Activated gamma-delta T cell treated with Interleukin-2 at 50 U/mL for 16 hours (primary cell): ENCODE results near the gene OR51B2.
"Not testable (repeated sequence)": the region's sequence is repeated elsewhere in the genome, so short reads cannot be mapped to it uniquely, and the experiment has no call there.

Experiments used
- DNase-seq: peaks from one replicate; pipeline ENCODE4 v3.0.0-alpha.2; 2020

OR51B2 gene

GRCh38 chr11:5310423-5310822 is 13.7 kb downstream of the OR51B2 start:
- DNase-seq, result no peak

DNA sequence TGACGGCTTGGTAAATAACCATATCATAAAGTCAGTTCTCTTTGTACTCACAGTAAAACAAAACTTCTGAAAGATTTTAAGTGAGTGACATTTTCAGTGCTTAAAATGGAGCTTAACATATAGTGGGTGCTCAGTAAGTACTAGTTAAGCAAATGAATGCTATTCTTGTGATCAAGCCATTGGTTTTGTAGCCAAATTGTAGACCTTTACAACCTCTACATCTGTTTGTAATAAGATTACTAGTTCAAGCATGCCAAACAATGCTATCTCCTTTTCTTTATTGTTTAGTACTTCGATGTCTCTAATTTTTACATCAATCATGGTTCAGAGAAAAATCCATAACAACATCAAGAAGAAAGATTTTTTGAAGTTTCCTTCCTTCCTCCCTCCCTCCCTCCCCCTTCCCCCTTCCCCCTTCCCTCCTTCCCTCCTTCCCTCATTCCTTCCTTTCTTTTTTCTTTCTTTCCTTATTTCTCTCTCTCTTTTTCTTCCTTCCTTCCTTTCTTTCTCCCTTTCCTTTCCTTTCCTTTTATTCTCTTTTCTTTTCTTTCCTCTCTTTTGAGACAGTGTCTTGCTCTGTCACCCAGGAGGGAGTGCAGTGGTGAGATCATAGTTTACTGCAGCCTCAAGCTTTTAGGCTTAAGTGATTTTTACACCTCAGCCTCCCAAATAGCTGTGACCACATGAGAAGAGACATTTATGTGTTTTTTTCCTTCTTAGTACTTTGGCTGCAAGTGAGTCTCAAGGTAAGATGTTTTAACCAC is 16.7 kb downstream of the OR51B2 start:
- no peak for DNase-seq

DNA sequence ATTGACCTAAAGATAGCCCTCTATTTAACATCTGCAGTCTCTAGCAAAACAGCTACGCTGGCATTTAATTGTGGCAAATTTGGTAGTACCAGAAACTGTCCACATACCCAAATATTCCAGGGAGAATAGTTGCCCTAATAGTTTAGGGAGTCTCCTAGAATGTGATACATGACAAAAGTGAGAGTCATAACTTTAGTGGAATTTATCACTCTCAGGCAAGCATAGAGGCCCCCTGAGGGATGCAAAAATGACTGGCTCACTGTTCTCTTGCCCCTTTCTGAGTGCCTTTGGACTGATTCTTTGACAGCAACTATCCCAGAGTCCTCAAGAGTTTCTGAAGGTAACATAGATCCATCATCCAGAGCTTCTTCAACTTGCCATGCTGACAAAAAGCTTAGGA is 20.1 kb downstream of the OR51B2 start:
- DNase-seq, result no peak

DNA sequence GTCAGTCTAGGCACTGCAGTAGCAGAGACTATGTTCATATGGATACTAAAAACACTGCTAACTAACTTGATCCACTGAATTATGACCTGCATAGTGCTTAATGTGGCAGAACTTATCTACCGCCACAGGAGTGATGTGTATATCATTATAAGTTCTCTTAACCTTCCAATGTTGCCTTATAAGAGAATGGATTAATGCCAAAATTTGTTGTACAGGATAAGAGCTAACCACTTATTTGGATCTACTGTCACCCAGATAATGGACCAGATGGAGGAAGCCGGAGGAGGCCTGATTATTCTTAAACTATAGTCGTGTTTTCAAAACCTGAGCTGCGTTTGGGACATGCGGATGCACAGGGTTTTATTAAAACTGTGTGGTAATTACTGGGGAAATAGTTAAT is 20.5 kb downstream of the OR51B2 start:
- DNase-seq, result no peak

- DNase-seq, result no peak
Observed at GRCh38 chr11:5301846-5302245, 22.3 kb downstream of the OR51B2 start, which contains the start of gene OR51B4. Gene OR51B4, minus strand, starts transcription at chr11:5301946. Its CDS starts 0 bp downstream, at chr11:5301946.

DNA sequence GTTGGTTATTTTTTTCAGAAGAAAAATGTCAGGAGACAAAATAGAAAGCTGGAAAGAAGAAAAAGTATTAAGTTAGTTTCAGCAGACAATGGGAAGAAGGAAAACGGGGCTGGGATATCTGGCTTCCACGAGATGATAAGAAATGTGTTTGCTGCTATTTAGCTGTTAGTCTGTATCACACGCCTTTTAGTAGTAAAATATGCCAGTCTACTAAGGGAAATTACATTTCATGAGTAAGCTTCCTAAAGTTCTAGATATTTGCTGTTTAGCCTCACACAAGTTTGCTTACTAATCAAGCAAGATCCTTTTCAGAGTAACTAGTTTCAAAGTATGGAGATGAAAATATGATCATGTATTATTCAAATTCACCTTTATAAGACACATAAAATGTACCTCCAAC is 23.8 kb downstream of the OR51B2 start:
- no peak for DNase-seq

GRCh38 chr11:5298451-5298850 is 25.6 kb downstream of the OR51B2 start:
- DNase-seq, result no peak

DNA sequence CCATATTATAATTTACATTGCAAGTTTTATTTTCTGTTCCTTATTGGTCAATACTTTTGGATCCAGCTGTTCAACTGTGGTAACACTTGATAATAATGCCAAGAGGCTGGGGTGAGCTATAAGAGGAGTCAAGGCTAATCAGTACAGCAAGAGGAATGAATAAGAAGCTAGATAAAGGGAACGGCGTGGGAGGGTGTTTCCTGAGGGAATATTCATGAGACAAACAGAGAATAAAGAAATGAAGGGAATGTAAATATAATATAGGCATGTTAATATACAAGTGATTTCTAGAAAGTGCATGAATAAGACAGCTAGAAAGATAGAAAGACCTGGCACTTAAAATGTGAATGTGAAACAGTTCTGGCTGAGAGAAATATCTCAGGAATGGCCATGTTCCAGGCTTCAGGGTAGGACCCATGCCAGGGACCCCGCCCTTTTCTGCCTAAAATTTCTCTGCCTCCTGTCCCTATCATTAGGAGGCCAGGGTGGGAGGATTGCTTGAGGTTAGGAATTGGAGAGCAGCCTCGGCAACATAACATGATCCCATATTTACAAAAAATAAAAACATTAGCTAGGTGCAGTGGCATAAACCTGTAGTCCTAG is 26.3 kb downstream of the OR51B2 start:
- DNase-seq, result no peak

- not testable (repeated sequence) for DNase-seq
Observed at GRCh38 chr11:5294342-5294995, 29.6 kb downstream of the OR51B2 start.

GRCh38 chr11:5293028-5293427 is 31.1 kb downstream of the OR51B2 start:
- no peak for DNase-seq

- DNase-seq, result no peak
Observed at GRCh38 chr11:5291207-5291838, 32.8 kb downstream of the OR51B2 start.

DNA sequence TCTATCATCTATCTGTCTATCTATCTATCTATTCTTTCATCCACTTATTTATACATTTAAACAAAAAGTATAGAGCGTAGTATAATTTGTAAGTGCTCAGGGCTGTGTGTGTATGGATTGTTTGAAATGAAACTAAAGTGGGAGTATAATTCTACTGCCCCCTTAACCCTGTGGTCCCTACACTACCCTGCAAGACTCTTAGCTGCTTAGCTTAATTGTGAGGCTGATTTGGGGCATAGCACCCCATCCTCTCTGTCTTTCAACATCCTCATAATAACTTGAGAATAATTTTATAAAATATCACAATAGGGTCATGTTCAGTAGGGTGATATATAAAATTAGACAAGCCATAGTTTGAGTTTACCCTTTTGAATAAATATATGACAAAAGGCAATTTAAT is 34.0 kb downstream of the OR51B2 start:
- DNase-seq, result no peak

GRCh38 chr11:5289696-5290095 is 34.4 kb downstream of the OR51B2 start:
- no peak for DNase-seq

DNA sequence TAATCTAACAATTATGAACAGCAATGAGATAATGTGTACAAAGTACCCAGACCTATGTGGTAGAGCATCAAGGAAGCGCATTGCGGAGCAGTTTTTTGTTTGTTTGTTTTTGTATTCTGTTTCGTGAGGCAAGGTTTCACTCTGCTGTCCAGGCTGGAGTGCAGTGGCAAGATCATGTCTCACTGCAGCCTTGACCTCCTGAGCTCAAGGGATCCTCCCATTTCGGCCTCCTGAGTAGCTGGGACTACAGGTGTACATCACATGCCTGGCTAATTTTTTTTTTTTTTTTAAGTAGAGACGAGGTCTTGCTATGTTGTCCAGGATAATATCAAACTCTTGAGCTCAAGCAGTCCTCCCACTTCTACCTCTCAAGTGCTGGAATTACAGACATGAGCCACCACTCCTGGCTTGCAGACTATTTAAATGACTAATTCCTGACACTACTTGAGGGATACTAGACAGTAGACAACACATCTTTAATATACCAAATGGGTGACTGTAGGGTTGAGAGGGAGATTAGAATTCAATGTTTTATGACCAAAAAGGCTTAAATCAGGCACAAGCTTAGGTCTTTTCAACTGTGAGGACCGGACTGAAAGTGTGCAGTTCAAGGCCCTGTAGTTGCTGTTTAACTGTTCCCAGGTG is 35.1 kb downstream of the OR51B2 start:
- no peak for DNase-seq

DNA sequence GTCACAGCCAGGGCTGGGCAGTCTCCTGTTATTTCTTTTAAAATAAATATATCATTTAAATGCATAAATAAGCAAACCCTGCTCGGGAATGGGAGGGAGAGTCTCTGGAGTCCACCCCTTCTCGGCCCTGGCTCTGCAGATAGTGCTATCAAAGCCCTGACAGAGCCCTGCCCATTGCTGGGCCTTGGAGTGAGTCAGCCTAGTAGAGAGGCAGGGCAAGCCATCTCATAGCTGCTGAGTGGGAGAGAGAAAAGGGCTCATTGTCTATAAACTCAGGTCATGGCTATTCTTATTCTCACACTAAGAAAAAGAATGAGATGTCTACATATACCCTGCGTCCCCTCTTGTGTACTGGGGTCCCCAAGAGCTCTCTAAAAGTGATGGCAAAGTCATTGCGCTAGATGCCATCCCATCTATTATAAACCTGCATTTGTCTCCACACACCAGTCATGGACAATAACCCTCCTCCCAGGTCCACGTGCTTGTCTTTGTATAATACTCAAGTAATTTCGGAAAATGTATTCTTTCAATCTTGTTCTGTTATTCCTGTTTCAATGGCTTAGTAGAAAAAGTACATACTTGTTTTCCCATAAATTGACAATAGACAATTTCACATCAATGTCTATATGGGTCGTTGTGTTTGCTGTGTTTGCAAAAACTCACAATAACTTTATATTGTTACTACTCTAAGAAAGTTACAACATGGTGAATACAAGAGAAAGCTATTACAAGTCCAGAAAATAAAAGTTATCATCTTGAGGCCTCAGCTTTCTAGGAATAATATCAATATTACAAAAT is 35.8 kb downstream of the OR51B2 start:
- DNase-seq, result no peak

DNA sequence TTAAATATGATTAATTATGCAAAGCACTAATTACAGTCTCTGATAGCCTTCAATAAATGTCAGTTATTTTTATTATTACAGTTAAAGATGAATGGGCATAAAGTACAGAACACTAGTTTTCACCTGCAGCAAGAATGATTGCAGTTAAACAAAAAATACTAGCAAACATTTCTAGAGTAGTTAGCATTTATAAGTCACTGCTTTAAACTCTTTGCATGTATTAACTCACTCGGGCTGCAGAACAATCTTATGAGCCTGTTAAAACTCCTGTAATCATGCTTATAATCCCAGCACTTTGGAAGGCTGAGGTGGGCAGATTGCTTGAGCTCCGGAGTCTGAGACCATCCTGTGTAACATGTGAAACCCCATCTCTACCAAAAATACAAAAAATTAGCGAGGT is 37.2 kb downstream of the OR51B2 start:
- DNase-seq, result no peak

DNA sequence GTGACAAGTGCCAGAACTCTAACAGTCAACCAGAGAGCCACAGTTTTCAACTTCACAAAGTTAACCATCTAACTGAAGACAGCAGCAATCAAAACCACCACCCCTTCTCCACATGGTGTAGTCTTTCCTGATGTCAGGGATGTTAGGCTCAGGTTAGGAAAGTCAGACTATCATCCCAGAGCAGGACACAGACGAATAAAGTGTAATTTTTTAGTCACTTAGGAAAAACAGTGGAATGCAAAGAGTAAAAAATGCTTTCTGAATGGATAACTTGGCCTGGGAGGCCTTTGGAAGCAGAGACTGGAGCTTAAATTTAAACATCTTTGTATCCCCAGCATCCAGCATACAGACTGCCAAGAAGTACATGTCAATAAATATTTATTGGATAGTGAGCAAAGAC is 37.7 kb downstream of the OR51B2 start:
- no peak for DNase-seq

- DNase-seq, result no peak
Observed at GRCh38 chr11:5285703-5286340, 38.3 kb downstream of the OR51B2 start.

DNA sequence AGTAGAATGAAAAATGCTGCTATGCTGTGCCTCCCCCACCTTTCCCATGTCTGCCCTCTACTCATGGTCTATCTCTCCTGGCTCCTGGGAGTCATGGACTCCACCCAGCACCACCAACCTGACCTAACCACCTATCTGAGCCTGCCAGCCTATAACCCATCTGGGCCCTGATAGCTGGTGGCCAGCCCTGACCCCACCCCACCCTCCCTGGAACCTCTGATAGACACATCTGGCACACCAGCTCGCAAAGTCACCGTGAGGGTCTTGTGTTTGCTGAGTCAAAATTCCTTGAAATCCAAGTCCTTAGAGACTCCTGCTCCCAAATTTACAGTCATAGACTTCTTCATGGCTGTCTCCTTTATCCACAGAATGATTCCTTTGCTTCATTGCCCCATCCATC is 39.5 kb downstream of the OR51B2 start:
- DNase-seq, result no peak

DNA sequence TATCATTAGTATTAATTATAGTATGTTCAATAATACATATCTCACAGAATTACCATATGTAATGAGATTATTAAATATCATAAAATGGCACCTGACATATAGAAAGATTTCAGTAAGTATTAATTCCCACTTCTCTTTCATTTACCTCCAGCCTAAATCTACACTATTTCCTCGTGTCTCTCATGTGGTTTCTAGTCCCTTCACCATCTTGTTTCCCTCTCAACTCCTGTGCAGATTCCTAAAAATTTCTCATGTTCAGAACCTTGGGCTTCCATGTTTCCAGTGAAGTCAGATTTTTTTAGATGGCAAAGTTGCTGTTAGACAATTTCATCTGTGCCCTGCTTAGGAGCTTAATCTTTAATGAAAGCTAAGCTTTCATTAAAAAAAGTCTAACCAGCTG is 40.2 kb downstream of the OR51B2 start:
- DNase-seq, result no peak

DNA sequence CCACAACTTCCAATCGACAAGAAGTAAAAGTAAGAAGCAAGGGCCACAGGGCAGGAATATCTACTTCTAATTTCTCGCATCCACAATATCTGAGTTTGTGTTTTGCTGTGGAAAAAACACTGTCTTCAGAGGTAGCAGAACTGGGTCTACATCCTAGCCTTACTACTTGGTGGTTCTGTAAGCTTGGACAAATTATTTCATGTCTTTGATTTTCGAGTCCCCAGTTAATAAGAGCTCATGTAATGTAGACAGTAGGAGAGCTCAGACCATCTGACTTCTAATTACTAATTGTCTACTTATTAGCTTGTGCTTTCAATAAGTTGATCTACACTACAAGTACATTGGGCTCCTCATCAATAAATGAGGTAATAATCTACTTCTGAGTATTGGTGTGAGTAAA is 41.0 kb downstream of the OR51B2 start:
- no peak for DNase-seq

DNA sequence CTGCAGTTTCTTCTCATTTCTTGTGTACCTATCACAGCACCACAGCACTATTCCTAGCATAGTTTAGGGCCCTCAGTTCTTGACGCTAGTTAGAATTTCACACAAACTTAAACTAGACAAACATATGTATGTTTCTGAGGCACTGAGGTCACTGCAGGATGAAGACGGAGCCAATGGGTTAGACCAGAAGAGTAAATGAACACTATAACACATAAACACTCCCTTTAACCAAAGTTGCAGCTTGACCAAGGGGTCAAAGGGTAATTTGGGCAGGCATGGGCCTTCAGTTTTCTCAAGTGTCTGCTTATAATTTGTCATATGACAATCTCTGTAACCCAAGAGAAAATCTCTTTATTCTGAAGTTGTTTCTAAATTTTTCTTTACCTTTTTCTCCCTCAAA is 41.5 kb downstream of the OR51B2 start:
- DNase-seq, result no peak
